Prostate gland (tissue), 2 donors: ENCODE measurements around the gene INCA1.

Experiments used
- POLR2AphosphoS5 ChIP-seq: sonication (generic); formaldehyde crosslinking; IDR thresholded peaks from one replicate; pipeline ENCODE4 v1.6.1; 2017; ENCODE audit warnings: antibody characterized with exemption
- TF ChIP-seq, protein P1 (sequence below), 4 experiments: fragments of 200-600 bp in 2 of 4; fragments of 450-650 bp in 2 of 4; sonication (generic) in 2 of 4; IDR thresholded peaks; 1 replicate in 3 of 4; 2 replicates in 1 of 4; pipeline ENCODE4 v1.5.1; 2016 to 2019; ENCODE audit warnings: antibody characterized with exemption in 4 of 4, mild to moderate bottlenecking in 2 of 4, moderate library complexity in 2 of 4

DNA sequence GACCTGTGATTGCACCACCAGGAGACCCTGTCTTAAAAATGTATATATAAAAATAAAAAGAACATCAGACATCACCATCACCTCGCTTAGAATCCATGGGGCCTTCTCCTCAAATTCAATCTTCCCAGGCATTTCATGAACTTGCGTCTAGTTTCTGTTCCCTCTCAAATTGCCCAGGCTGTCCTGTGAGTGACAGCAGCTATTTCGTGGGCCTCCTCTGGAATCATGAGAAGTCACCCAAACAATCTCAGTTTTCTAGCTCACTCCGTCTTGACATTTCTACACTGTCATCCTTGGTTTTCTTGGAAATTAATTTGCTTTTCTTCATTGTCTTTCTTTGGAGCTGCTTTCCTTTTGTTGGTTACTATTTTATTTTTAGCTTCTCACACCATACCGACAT, 30.6 kb upstream of the INCA1 start:
- TF ChIP-seq, protein P1, sequence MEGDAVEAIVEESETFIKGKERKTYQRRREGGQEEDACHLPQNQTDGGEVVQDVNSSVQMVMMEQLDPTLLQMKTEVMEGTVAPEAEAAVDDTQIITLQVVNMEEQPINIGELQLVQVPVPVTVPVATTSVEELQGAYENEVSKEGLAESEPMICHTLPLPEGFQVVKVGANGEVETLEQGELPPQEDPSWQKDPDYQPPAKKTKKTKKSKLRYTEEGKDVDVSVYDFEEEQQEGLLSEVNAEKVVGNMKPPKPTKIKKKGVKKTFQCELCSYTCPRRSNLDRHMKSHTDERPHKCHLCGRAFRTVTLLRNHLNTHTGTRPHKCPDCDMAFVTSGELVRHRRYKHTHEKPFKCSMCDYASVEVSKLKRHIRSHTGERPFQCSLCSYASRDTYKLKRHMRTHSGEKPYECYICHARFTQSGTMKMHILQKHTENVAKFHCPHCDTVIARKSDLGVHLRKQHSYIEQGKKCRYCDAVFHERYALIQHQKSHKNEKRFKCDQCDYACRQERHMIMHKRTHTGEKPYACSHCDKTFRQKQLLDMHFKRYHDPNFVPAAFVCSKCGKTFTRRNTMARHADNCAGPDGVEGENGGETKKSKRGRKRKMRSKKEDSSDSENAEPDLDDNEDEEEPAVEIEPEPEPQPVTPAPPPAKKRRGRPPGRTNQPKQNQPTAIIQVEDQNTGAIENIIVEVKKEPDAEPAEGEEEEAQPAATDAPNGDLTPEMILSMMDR (IDR thresholded peaks at IDR 0.05) = no peak
- TF ChIP-seq POLR2AphosphoS5 = no peak
